ENCODE data around the gene SORL1.

SORL1 gene

GRCh38 chr11:121575963-121576290, 123.8 kb downstream of the SORL1 start:
- H3K79me2 ChIP-seq, result no peaks in the 10 kb centered on the region
- H3K27ac ChIP-seq, result no peak overlapping the region
- no peaks in the 10 kb centered on the region for H3K27me3 ChIP-seq (ENCODE audit: control insufficient read depth, insufficient read depth, low read length)
- no peak overlapping the region for H3K4me3 ChIP-seq (ENCODE audit: low read depth, low read length)
- H3K4me1 ChIP-seq, result no peaks in the 10 kb centered on the region
- no peak overlapping the region for H3K9ac ChIP-seq
- no peak for TF ChIP-seq CTCF (IDR thresholded peaks at IDR 0.05)
- no peak overlapping the region for H2AFZ ChIP-seq
- H3K36me3 ChIP-seq (ENCODE audit: control insufficient read depth, insufficient read depth, low read length), result no peaks in the 10 kb centered on the region
- H3K9me3 ChIP-seq (ENCODE audit: control insufficient read depth, low read length), result no peaks in the 10 kb centered on the region
- H3K4me2 ChIP-seq (ENCODE audit: low read length), result no peak overlapping the region

- no peak overlapping the region for H2AFZ ChIP-seq
Observed at GRCh38 chr11:121576531-121576930, 124.4 kb downstream of the SORL1 start.

GRCh38 chr11:121577106-121577848, 125.2 kb downstream of the SORL1 start:
- no peak overlapping the region for H3K27ac ChIP-seq
- no peaks in the 10 kb centered on the region for H3K36me3 ChIP-seq (ENCODE audit: control insufficient read depth, insufficient read depth, low read length)
- no peaks in the 10 kb centered on the region for H3K4me1 ChIP-seq
- no peaks in the 10 kb centered on the region for H3K9me3 ChIP-seq (ENCODE audit: control insufficient read depth, low read length)
- no peaks in the 10 kb centered on the region for H3K79me2 ChIP-seq
- no peak overlapping the region for H3K4me2 ChIP-seq (ENCODE audit: low read length)
- H2AFZ ChIP-seq, result no peak overlapping the region
- H3K4me3 ChIP-seq (ENCODE audit: low read depth, low read length), result no peak overlapping the region
- no peaks in the 10 kb centered on the region for H3K27me3 ChIP-seq (ENCODE audit: control insufficient read depth, insufficient read depth, low read length)
- TF ChIP-seq CTCF (IDR thresholded peaks at IDR 0.05), result no peak
- no peak overlapping the region for H3K9ac ChIP-seq

More at GRCh38 chr11:121576531-121576930, 124.4 kb downstream of the SORL1 start:
- no peak for TF ChIP-seq CTCF (IDR thresholded peaks at IDR 0.05)
- H3K4me3 ChIP-seq (ENCODE audit: low read depth, low read length), result no peak overlapping the region
- no peaks in the 10 kb centered on the region for H3K9me3 ChIP-seq (ENCODE audit: control insufficient read depth, low read length)
- no peak overlapping the region for H3K27ac ChIP-seq
- H3K27me3 ChIP-seq (ENCODE audit: control insufficient read depth, insufficient read depth, low read length), result no peaks in the 10 kb centered on the region
- H3K4me1 ChIP-seq, result no peaks in the 10 kb centered on the region
- H3K36me3 ChIP-seq (ENCODE audit: control insufficient read depth, insufficient read depth, low read length), result no peaks in the 10 kb centered on the region
- no peak overlapping the region for H3K9ac ChIP-seq
- H3K79me2 ChIP-seq, result no peaks in the 10 kb centered on the region
- H3K4me2 ChIP-seq (ENCODE audit: low read length), result no peak overlapping the region

DNA sequence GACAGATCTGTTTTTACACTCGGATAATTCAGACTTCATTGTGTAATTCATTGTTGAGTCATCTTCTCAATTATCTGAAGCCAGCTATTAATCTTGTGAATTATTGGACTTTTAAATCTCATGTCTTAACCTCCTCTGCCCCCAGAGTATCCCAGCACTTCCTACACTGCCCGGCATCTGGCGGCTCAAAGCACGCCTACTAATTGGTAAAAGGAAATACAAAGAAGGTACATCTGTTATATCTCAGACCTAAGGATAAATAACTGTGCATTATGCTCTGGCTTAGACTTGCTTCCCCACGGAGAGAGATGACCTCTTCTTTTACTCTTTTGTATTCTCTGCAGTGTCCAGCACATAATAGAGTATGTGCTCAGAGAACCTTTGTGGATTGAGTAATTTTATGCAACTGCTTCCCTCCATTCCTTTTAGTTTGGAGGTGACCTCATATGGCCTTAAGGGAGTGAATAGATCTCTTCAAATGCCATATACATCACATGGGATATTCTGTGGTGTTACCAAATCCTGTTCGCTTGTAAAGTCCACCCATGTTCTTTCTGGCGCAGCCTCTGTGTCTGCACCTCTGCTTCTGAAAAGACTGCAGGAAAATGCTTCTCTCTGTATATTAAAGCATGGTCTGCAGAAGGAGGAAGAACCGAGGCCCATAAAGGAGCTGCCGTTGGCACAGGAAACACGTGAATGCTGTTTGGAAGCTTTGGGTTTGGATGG, 126.3 kb downstream of the SORL1 start:
- Histone ChIP-seq H3K36me3 (ENCODE audit: control insufficient read depth, insufficient read depth, low read length) (no peaks in the 10 kb centered on the region), H3K4me1 (no peaks in the 10 kb centered on the region), H3K9ac (no peak overlapping the region), H3K27me3 (ENCODE audit: control insufficient read depth, insufficient read depth, low read length) (no peaks in the 10 kb centered on the region), H3K9me3 (ENCODE audit: control insufficient read depth, low read length) (no peaks in the 10 kb centered on the region), H2AFZ (no peak overlapping the region), H3K27ac (no peak overlapping the region), H3K4me2 (ENCODE audit: low read length) (no peak overlapping the region), H3K79me2 (no peaks in the 10 kb centered on the region), H3K4me3 (ENCODE audit: low read depth, low read length) (no peak overlapping the region)
- no peak for TF ChIP-seq CTCF (IDR thresholded peaks at IDR 0.05)
